B cell (primary cell): ENCODE measurements around the gene ZNF333. TPM values are rescaled to one million over a fixed set of nuclear protein-coding genes. Genes with fewer than 3 reads are reported as not detected.

Experiments used
- ATAC-seq: fragments of 200-7000 bp; cut with Tn5 transposase; one replicate; pipeline ENCODE4 v1.10.0; 2021; ENCODE audit warnings: low read depth, mild to moderate bottlenecking, moderate number of reproducible peaks, moderate library complexity
- CTCF ChIA-PET: fragments of 350-600 bp; sonication (Branson Sonifier 250); formaldehyde crosslinking; loops from one replicate; lab custom pipeline; 2021; ENCODE audit warnings: antibody characterized with exemption, inconsistent platforms; lab: Charles Lee
- POLR2A ChIA-PET: fragments of 350-600 bp; sonication (Branson Sonifier 250); formaldehyde crosslinking; loops from one replicate; lab custom pipeline; 2021; ENCODE audit warnings: antibody characterized with exemption; lab: Charles Lee
- DNase-seq: peaks from one replicate; pipeline ENCODE4 v3.0.0; 2013
- H2AFZ ChIP-seq: 2 replicates; pipeline ENCODE4 v1.6.1; 2012; ENCODE audit warnings: mild to moderate bottlenecking, low read depth, low read length; ENCODE audit not compliant: insufficient read depth, poor library complexity, severe bottlenecking
- H3K27ac ChIP-seq, 2 donors: 1 replicate in 1 of 2; 2 replicates in 1 of 2; pipeline ENCODE4 v1.5.1; 2012 to 2013; ENCODE audit warnings: low read length in 2 of 2, mild to moderate bottlenecking in 2 of 2, moderate library complexity in 1 of 2
- H3K27me3 ChIP-seq, 4 experiments: fragments of 200-600 bp in 1 of 4; sonication (generic) in 1 of 4; replicated peaks in 1 of 4; 1 replicate in 2 of 4; 2 replicates in 2 of 4; pipeline versions ENCODE4 v1.6.1 to v1.7.0; 2013 to 2016; ENCODE audit warnings: low read length in 3 of 4, mild to moderate bottlenecking in 2 of 4, mixed read lengths in 1 of 4, moderate library complexity in 1 of 4; ENCODE audit not compliant: insufficient read depth in 4 of 4, control insufficient read depth in 3 of 4; ENCODE audit errors: control extremely low read depth in 1 of 4
- H3K36me3 ChIP-seq, 2 experiments: replicated peaks in 1 of 2; 1 replicate in 1 of 2; 2 replicates in 1 of 2; pipeline versions ENCODE4 v1.6.1 to v1.7.1; 2013; ENCODE audit warnings: low read length in 1 of 2; ENCODE audit not compliant: insufficient read depth in 2 of 2, control insufficient read depth in 1 of 2; ENCODE audit errors: control extremely low read depth in 1 of 2, extremely low read depth in 1 of 2
- H3K4me1 ChIP-seq, 2 donors: fragments of 200-600 bp in 1 of 2; sonication (generic) in 1 of 2; 1 replicate in 1 of 2; 2 replicates in 1 of 2; pipeline versions ENCODE4 v1.5.1 to v1.6.1; 2013 to 2017; ENCODE audit warnings: low read length in 2 of 2; ENCODE audit not compliant: control insufficient read depth in 2 of 2, insufficient read depth in 2 of 2
- H3K4me2 ChIP-seq: replicated peaks from 2 replicates; pipeline ENCODE3; 2012; ENCODE audit warnings: mild to moderate bottlenecking, low read depth, low read length; ENCODE audit not compliant: poor library complexity, severe bottlenecking
- H3K4me3 ChIP-seq, 5 experiments: fragments of 200-600 bp in 1 of 5; sonication (generic) in 1 of 5; 1 replicate in 3 of 5; 2 replicates in 2 of 5; pipeline versions ENCODE4 v1.5.1 to v1.7.0; 2011 to 2016; ENCODE audit warnings: low read length in 4 of 5, mild to moderate bottlenecking in 4 of 5, low read depth in 2 of 5, control low read depth in 1 of 5, moderate library complexity in 1 of 5; ENCODE audit not compliant: insufficient read depth in 1 of 5; ENCODE audit errors: control extremely low read depth in 1 of 5, extremely low read depth in 1 of 5
- H3K79me2 ChIP-seq: fragments of 200-600 bp; sonication (generic); one replicate; pipeline ENCODE4 v1.6.0; 2016; ENCODE audit warnings: low read length; ENCODE audit not compliant: control insufficient read depth, insufficient read depth
- H3K9ac ChIP-seq: fragments of 200-600 bp; sonication (generic); 2 replicates; pipeline ENCODE4 v1.6.1; 2017; ENCODE audit warnings: mild to moderate bottlenecking, low read length, moderate library complexity
- H3K9me3 ChIP-seq, 3 donors: one replicate each; pipeline versions ENCODE4 v1.6.1 to v1.7.1; 2013; ENCODE audit warnings: low read length in 2 of 3; ENCODE audit not compliant: control insufficient read depth in 2 of 3, insufficient read depth in 1 of 3; ENCODE audit errors: control extremely low read depth in 1 of 3
- H4K20me1 ChIP-seq: 2 replicates; pipeline ENCODE4 v1.6.0; 2012; ENCODE audit warnings: mild to moderate bottlenecking, low read length; ENCODE audit not compliant: insufficient read depth, control insufficient read depth, poor library complexity, severe bottlenecking
- H3K27ac Mint-ChIP-seq: one replicate; pipeline ENCODE4 v1.8.0; 2021; ENCODE audit warnings: mixed read lengths
- H3K27me3 Mint-ChIP-seq: one replicate; pipeline ENCODE4 v1.8.0; 2021; ENCODE audit warnings: mixed read lengths
- H3K4me1 Mint-ChIP-seq: one replicate; pipeline ENCODE4 v1.8.0; 2021; ENCODE audit warnings: mixed read lengths
- H3K4me3 Mint-ChIP-seq: one replicate; pipeline ENCODE4 v1.8.0; 2021; ENCODE audit warnings: mixed read lengths
- H3K9me3 Mint-ChIP-seq: one replicate; pipeline ENCODE4 v1.8.0; 2022; ENCODE audit warnings: mixed read lengths; ENCODE audit not compliant: insufficient read depth
- CTCF ChIP-seq: fragments of 200-600 bp; IDR thresholded peaks from one replicate; pipeline ENCODE4 v1.8.0; 2022; ENCODE audit warnings: antibody characterized with exemption, mild to moderate bottlenecking
- EZH2 ChIP-seq: IDR thresholded peaks from 2 replicates; pipeline ENCODE4 v1.6.1; 2012; ENCODE audit warnings: borderline replicate concordance, low read depth, mild to moderate bottlenecking, moderate library complexity, low read length; ENCODE audit not compliant: insufficient read depth, poor library complexity, severe bottlenecking
- WGBS: methylation state at CpG from one replicate; pipeline ENCODE4 v1.1.5; 2013; ENCODE audit warnings: missing lambda C conversion rate; ENCODE audit not compliant: insufficient coverage; 5-methylcytosine and 5-hydroxymethylcytosine counted together
- intact Hi-C: fragments of 100-400 bp; cut with micrococcal nuclease; formaldehyde crosslinking; loops from one replicate; pipeline ENCODE4 v1.10.0; 2022
- polyA plus RNA-seq: library from polyadenylated mRNA; depleted of rRNA; stranded (reverse); fragments of >200 nt; gene quantifications from 2 replicates; pipeline ENCODE4 v1.2.3, GENCODE V29; 2012
- total RNA-seq, 2 donors: library from RNA; stranded (reverse); fragments of 120-200 nt in 1 of 2; gene quantifications; 1 replicate in 1 of 2; 2 replicates in 1 of 2; pipeline versions ENCODE4 v1.2.3 to v1.2.4, GENCODE V29; 2013 to 2022

ZNF333 gene
- total and polyA plus RNA-seq, 2 donors (not counting 1 experiment from before 2014, with no cell fraction given) = 23.2 to 36.9 TPM

DNA sequence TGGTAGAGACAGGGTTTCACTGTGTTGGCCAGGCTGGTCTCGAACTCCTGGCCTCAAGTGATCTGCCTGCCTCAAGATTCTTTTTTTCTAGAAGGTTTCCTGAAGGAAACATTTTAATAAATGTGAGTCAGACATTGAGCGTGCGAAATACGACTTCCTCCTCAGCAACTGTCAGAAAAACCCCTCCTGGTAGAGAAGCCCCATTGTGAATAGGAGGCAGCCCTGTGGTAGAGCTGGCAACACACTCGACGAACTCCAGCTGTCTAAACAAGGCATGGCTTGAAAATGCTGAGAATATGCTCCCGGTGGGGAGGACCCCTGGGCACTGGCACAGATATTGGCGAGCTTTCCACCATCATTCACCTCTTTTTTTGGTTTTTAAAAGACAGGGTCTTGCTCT lies 9.8 kb downstream of the ZNF333 start:
- no peaks in the 10 kb centered on the region for H4K20me1 ChIP-seq
- peaks cover 16 to 81% of the 10 kb centered on the region in 2 experiments for H3K36me3 ChIP-seq
- H3K4me1 Mint-ChIP-seq = no peaks in the 10 kb centered on the region
- H3K79me2 ChIP-seq = no peaks in the 10 kb centered on the region
- intact Hi-C loops = no loop called here
- no peaks in the 10 kb centered on the region for H3K4me1 ChIP-seq
- no peak overlapping the region for H3K4me3 ChIP-seq
- H2AFZ ChIP-seq = no peak overlapping the region
- ATAC-seq (no peak), DNase-seq (no peak)
- H3K4me3 Mint-ChIP-seq = no peak overlapping the region
- H3K27me3 ChIP-seq = no peaks in the 10 kb centered on the region
- no peaks in the 10 kb centered on the region for H3K9me3 Mint-ChIP-seq
- no peak overlapping the region for H3K27ac Mint-ChIP-seq
- no peak overlapping the region for H3K27ac ChIP-seq
- H3K4me2 ChIP-seq = no peak overlapping the region
- no peak overlapping the region for H3K9ac ChIP-seq
- TF ChIP-seq CTCF (no peak), EZH2 (no peak)
- CTCF ChIA-PET = no interaction called here
- POLR2A ChIA-PET = no interaction called here
- no peaks in the 10 kb centered on the region for H3K9me3 ChIP-seq
- no peaks in the 10 kb centered on the region for H3K27me3 Mint-ChIP-seq
- 88% methylated on average over 4 of the region's 8 CpGs for WGBS

- Histone ChIP-seq H3K36me3 (peaks cover 13 to 83% of the 10 kb centered on the region in 2 experiments), H3K4me1 (no peaks in the 10 kb centered on the region), H3K4me3 (no peak overlapping the region), H3K9ac (no peak overlapping the region), H3K79me2 (no peaks in the 10 kb centered on the region), H3K4me2 (no peak overlapping the region), H3K9me3 (no peaks in the 10 kb centered on the region), H3K27ac (no peak overlapping the region), H2AFZ (no peak overlapping the region), H3K27me3 (no peaks in the 10 kb centered on the region), H4K20me1 (no peaks in the 10 kb centered on the region)
- intact Hi-C loops = no loop called here
- Mint-ChIP-seq H3K9me3 (no peaks in the 10 kb centered on the region), H3K27me3 (no peaks in the 10 kb centered on the region), H3K27ac (no peak overlapping the region), H3K4me3 (no peak overlapping the region), H3K4me1 (no peaks in the 10 kb centered on the region)
- DNase-seq (no peak), ATAC-seq (no peak)
- ChIA-PET POLR2A (no interaction called here), CTCF (interaction anchor here (0.8 to 1.7 kb wide), 2 partner anchors 11 to 144 kb away, joined by 3 to 4 read pairs; partner anchors contain the start of gene ZNF333)
- TF ChIP-seq EZH2 (no peak), CTCF (no peak)
- 94% methylated on average over 7 of the region's 9 CpGs for WGBS
Observed at GRCh38 chr19:14700711-14701375, 11.0 kb downstream of the ZNF333 start.
